ENCODE data around the gene ACSL1.

- TF ChIP-seq ZNF133 (tag by site-specific recombination; IDR thresholded peaks at IDR 0.05) (no peak), GLIS1 (tag by site-specific recombination; IDR thresholded peaks at IDR 0.05) (no peak), PBX3 (CRISPR knock-in tag; IDR thresholded peaks at IDR 0.05) (no peak), ATF2 (tag by site-specific recombination; IDR thresholded peaks at IDR 0.05; ENCODE audit: low read depth) (no peak), REPIN1 (tag by site-specific recombination; IDR thresholded peaks at IDR 0.05; ENCODE audit: low read depth) (no peak), ZNF138 (tag by site-specific recombination; IDR thresholded peaks at IDR 0.05; ENCODE audit: borderline replicate concordance) (no peak), BCL11A (tag by site-specific recombination; IDR thresholded peaks at IDR 0.05; ENCODE audit: low read depth) (no peak), ZNF548 (tag by site-specific recombination; IDR thresholded peaks at IDR 0.05) (no peak), HOXA7 (CRISPR knock-in tag; IDR thresholded peaks at IDR 0.05; ENCODE audit: borderline replicate concordance) (no peak)
- TF ChIP-seq, protein P1, sequence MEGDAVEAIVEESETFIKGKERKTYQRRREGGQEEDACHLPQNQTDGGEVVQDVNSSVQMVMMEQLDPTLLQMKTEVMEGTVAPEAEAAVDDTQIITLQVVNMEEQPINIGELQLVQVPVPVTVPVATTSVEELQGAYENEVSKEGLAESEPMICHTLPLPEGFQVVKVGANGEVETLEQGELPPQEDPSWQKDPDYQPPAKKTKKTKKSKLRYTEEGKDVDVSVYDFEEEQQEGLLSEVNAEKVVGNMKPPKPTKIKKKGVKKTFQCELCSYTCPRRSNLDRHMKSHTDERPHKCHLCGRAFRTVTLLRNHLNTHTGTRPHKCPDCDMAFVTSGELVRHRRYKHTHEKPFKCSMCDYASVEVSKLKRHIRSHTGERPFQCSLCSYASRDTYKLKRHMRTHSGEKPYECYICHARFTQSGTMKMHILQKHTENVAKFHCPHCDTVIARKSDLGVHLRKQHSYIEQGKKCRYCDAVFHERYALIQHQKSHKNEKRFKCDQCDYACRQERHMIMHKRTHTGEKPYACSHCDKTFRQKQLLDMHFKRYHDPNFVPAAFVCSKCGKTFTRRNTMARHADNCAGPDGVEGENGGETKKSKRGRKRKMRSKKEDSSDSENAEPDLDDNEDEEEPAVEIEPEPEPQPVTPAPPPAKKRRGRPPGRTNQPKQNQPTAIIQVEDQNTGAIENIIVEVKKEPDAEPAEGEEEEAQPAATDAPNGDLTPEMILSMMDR (tag by site-specific recombination; IDR thresholded peaks at IDR 0.05), result no peak
- TF ChIP-seq, protein P2, sequence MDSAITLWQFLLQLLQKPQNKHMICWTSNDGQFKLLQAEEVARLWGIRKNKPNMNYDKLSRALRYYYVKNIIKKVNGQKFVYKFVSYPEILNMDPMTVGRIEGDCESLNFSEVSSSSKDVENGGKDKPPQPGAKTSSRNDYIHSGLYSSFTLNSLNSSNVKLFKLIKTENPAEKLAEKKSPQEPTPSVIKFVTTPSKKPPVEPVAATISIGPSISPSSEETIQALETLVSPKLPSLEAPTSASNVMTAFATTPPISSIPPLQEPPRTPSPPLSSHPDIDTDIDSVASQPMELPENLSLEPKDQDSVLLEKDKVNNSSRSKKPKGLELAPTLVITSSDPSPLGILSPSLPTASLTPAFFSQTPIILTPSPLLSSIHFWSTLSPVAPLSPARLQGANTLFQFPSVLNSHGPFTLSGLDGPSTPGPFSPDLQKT (IDR thresholded peaks at IDR 0.05; ENCODE audit: borderline replicate concordance, low read depth, low read length), result no peak
Measured at GRCh38 chr4:184771416-184771815, 54.4 kb downstream of the ACSL1 start.

All from HEK293 (cell line).